NK-92 treated with Interleukin-12 subunit alpha and Interleukin-12 subunit beta, amount 100 ng/mL, for 24 hours (cell line): Measurements from ENCODE around the gene SLC16A5.

ENCODE experiments used
- DNase-seq: peaks from one replicate; lab custom pipeline; 2025; lab: John Stamatoyannopoulos, UW

SLC16A5 gene

DNA sequence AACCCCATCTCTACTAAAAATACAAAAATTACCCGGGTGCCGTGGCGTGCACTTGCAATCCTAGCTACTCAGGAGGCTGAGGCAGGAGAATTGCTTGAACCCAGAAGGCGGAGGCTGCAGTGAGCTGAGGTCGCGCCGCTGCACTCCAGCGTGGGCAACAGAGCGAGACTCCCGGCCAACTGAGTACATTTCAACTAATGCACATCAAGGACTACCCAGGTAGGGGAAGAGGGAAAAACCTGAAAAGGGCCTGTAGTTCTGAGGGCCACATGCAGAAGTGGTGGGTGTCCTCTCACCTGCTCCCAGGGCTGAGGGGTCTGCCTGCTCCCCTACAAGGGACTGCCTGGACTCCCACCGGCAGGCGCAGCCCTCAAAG lies 584 bp upstream of the SLC16A5 start:
- no peak for DNase-seq

DNA sequence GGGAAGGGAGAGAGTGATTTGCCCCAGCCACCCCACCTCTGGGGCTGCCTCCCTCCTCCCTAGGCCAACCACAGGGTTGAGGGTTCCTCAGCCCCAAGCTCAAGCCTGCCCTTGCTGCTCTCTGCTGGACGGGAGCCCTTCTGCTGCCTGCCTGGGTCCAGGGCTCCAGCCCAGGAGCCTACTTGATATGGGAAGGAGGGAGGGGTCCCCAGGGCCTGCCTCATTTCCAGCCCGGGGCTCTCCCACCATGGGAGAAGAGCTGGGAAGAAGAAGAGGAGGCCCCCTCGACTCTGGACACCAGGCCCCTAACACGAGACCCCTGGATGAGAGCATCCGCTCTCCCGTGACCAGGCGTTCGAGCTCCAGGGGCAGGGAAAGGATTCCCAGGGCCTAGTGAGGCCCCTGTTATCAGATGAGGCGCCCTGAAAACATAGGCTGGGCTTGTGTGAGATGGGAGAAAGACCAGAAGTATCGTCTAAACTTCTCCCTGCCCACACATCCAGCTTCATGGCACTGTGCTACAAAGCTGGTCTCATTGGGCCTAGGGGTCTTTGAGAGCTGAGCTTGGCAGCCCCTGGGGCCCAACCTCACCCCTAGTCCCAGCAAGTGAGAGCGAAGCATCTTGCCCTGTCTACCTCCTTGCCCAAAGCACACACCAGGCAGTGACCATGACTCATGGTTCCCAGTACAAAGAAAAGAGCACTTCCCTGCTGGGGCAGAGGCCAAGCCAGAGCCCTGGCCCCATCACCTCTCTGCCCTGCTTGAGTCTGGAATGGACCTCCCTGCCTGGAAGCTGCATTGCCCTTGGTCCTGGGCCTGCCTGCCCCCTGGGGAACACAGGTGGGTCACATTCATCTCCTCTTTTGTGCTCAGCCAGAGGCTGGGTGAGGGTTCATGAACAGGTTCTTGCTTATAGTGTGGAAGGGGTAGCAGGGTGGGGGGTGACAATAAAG lies 987 bp downstream of the SLC16A5 start:
- no peak for DNase-seq

DNA sequence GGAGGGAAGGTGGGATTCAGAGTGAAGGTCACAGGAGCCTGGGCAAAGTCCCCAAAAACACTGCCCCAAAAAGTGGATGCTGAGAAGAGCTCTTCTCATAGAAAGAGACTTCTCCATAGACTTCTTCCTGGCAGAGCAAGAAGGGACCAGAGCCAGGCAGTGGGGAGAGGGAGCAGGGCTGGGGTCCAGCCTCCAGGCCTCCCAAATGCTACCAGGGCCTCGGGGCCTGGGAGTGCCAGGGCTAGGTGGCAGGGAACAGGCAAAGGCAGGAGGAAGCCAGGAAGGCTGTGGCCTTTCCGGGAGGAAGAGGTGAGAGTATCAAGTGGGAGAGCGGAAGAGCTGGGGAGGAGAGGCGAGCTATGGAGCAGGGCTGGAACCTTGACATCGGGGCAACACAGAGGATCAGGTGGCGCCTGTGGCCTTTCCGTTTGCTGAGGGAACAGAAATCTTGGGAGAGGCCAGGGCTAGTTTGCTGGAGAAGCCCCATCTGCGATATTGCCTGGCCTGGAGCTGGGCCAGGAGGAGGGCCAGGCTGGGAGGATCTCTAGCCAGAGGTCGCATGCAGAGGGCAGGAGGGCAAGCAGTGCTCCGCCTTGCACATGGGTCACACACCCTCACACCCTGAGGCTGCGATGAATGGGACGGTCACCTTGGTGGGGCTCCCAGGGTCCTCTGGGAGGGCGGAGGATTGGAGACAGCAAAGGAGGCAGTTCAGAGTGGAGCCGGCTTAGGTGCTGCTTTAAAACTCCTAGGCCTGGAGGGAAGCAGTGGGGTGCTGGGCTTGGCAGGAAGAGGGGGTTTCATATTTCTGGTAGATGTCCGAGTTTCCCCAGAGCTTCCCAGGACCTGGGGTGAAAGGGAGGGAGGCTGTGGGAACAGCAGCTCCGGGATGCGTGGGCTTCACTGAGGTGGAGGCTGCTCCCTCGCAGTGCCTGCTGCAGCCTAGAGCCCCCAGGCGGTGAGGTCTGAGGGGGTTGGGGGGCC lies 3.4 kb downstream of the SLC16A5 start:
- no peak for DNase-seq

DNA sequence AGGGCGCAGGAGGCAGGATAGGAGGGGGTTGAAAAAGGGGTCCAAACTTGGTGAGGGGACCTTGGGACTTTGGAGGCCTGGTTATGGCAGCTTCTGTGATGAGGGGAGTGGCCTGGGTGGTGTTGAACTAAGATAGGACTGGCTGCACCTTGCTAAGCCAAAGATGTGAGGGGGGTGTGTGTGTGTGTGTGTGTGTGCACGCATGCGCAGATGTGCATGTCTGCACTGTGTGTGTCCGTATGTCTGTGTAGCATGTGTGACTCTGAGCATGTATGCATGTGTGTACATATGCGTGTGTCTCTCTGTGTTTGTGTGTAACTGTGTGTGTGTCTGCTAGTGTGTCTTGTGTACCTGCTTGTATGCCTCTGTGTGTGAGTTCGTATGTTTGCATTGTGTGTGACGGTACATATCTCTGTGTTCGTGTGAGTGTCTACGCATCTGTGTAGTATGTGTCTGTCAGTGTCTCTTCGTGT lies 4.1 kb downstream of the SLC16A5 start:
- no peak for DNase-seq

DNA sequence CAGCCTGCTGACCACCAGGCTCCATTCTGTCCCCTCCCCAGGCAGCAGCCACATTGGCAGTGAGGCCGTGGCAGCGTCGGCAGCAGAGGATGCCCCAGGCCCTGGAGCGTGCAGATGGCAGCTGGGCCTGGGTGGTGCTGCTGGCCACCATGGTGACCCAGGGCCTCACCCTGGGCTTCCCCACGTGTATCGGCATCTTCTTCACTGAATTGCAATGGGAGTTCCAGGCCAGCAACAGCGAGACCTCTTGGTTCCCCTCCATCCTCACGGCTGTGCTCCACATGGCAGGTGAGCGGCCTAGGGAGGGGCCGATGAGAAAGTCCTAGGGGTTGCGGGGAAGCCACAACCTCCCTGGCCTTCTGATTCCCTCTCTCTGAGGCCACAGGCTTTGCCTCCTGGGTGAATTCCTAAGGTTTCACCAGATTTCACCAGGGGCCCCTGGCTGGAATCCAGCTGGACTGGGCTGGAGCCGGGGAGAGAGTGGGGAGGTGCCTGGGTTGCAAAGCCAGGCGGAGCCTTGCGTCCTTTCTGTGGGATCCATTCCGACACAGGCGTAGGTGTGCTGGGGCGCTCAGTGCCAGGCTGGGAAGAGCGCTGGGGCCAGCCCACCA lies 5.9 kb downstream of the SLC16A5 start:
- DNase-seq = no peak

DNA sequence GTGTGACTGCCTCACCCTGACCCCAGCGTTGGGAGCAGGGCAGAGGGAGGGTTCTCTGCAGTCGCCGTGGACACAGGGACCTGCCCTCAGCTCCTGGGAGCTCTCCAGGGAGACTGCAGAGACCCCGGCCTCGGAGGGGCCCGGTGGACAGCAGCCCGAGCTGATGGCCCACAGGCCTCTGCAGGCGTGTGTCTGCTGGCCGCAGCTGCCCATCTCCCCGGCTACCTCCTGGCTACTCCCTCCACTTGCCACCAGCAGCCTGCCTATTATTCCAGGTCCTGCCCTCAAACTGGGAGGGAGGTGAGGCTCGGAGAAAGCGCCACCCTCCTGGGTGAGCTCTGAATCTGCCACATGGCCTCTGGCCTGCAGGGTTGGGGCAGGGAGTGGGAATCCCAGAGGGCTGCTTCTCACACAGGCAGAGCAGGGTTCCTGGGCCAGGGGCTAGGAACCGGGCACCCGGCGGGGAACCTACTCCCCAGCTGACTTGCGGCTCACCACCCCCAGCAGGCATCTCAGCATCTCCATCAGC lies 7.2 kb downstream of the SLC16A5 start:
- no peak for DNase-seq

DNA sequence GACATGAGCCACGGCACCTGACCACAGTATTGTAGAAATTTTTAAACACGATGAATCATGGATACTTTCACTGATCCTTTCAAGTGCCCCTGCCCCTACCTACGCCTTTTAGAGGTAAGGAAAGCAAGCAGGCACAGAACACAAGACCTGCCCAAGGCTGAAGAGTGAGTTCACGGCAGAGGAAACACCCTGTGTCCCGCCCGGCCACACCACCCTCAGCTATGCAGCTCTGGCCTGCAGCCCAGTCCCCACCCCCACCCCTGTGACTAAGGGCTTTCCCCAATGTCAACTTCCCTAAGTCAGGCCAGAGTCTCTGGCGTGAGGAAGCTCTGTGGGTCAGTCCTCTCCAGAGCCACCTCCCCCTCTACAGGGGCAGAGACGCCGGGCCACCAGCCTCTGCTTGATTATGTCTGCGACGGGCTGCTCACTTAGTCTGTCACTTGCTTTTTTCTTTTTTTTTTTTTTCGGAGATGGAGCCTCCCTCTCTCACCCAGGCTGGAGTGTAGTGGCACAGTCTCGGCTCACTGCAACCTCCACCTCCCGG lies 8.4 kb downstream of the SLC16A5 start:
- no peak for DNase-seq

DNA sequence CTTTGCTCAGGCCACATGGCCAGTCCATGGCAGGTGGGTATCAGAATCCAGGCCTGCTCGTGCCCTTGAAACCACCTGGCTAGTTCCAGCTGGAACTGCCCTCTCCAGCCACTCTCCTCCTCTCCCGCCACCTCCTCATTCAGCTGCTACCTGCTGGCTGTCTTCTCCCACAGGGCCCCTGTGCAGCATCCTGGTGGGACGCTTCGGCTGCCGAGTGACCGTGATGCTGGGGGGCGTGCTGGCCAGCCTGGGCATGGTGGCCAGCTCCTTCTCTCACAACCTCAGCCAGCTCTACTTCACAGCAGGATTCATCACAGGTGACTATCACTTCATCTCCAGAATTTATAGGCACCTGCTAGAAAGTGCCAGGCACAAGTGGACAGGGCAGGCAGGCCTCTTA lies 10.1 kb downstream of the SLC16A5 start:
- no peak for DNase-seq

DNA sequence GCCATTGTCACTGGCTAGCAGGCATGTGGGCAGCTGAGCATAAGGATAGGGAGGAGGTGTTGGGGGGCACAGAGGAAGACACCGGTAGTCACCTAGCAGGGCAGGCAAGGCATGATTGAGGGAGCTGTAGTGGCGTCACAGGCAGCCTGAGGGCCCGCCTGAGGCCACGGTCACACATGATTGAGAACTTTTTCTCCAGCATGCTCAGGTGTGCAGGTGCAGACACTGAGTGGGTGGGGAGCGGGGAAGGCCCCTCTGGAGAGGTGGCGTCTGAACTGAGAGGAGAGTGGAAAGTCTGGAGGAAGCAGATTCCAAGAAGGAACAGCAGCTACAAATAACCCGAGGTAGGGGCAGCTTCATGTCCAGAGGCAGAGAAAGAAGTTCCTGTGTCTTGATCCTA lies 11.1 kb downstream of the SLC16A5 start:
- DNase-seq = no peak

DNA sequence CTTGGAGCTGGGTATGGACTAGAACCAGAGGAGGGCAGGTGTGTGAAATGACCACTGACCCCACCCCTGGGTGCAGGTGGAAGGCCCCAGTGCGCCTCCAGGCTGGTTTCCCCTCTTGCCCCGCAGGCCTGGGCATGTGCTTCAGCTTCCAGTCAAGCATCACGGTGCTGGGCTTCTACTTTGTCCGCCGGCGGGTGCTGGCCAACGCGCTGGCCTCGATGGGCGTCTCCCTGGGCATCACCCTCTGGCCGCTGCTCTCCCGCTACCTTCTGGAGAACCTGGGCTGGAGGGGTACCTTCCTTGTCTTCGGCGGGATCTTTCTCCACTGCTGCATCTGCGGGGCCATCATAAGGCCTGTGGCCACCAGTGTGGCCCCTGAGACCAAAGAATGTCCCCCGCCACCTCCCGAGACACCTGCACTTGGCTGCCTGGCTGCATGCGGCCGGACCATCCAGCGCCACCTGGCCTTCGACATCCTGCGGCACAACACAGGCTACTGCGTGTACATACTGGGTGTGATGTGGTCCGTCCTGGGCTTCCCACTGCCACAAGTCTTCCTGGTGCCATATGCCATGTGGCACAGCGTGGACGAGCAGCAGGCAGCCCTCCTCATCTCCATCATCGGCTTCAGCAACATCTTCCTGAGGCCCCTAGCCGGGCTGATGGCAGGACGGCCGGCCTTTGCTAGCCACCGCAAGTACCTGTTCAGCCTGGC lies 12.3 kb downstream of the SLC16A5 start:
- no peak for DNase-seq

DNA sequence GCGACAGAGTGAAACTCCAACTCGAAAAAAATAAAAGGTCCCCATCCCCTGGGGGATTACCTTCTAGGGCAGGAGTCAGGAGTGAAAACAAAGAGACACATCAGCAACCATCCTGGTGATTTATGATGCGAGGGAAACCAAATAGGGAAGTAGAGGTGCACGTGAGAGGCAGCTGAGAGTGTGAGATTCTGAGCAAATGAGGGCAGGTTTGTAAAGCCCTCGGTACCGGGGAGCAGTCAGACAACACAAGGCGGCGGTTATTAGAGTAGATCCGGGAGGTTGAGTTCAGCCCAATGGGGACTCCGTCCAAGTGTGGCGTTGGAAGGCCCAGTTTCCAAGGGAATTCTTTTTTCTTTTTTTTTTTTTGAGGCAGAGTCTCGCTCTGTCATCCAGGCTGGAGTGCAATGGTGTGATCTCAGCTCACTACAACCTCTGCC lies 14.6 kb downstream of the SLC16A5 start:
- DNase-seq = no peak

DNA sequence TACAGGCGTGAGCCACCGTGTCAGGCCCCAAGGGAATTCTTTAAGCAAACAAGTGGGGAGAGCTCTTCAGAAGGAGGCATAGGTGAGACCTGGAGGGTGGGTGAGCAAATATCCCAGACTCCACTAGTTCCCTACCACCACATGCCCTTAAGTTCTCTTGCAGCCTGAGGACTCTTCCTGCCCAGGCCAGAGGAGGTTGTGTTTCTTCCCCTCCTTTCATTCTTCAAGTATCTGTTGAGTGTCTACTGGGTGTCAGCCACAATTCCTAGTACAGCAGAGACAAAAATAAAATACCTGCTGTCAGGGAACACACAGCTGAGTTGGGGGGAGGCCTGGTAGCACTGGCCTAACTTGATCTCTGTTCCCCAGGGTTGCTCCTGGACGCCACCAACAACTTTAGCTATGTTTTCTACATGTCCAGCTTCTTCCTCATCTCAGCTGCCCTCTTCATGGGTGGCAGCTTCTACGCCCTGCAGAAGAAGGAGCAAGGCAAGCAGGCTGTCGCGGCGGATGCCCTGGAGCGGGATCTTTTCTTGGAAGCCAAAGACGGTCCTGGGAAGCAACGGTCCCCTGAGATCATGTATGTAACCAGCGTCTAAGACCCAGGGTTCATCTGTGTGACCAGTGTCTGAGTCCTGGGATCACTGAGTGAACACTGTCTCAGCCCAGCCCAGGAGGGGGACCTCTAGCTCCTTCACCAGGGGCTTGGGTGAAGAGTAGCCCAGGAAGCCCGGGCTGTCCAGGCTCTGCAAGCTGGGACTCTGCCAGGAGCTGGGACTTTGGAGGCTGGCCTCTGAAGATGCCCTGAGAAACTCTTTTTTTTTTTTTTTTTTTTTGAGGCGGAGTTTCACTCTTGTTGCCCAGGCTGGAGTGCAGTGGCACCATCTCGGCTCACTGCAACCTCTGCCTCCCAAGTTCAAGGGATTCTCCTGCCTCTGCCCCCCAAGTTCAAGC lies 16.1 kb downstream of the SLC16A5 start:
- no peak for DNase-seq

DNA sequence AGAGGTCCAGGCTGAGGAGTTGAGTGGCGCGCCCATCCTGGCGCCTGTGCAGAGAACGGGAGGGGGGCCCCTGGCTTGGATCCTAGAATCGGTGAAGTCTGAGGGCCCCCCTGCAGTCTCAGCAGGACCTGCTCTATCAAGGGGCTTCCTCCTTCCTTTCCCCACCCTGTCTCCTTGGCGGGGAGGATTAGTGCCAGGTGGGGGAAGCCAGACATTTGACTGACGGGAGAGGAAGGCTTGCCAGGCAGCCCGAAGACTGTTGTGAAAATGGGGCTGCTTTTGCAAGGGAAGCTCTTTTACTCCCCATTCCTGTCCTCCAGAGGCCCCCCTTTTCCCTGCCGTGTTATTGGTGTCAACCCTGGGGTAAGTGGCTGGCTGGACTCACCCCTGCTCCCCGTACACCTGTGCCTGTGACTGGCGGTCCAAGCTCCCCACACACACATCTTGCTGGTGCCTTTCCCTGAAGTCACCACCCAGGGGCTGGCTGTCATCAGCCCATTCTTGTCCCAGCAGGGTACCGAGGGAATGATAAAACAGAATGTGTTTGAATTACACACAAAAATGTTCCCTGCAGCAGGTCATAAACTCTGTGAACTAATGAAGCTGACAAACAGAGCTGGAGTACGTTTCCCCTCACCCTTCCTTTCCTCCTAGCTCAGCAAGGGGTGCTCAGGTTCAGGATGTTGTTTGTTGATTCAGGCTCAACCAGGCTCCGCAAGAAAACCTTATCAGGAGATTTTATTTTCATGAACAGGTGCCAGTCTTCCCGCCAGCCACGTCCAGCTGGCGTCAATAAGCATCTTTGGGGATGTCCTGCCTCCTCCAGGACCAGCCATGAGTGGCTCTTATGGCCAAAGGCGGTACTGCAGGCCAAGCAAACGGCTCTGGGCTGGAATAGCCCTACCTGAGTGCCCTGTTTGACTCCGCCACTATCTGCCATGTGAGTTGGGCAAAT lies 17.6 kb downstream of the SLC16A5 start:
- DNase-seq = no peak

DNA sequence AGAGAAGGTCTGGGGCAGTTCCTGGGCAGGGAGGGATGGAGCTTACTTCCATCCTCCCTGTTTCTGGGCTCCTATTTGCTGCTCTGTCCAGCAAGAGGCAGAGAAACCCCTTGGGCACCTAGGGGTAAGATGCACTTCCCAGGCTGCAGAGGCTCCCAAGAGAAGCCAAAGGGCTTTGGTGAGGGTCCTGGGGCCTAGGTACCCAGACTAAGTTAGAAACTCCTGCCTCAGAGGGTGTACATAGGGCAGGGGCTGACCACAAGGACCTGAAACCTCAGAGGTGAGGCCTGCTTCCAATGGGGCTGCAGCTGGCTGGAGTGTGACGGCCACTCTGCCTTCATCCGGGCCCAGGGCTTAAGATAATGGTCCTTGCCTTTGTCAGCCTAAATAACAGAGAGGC lies 20.4 kb downstream of the SLC16A5 start:
- no peak for DNase-seq

DNA sequence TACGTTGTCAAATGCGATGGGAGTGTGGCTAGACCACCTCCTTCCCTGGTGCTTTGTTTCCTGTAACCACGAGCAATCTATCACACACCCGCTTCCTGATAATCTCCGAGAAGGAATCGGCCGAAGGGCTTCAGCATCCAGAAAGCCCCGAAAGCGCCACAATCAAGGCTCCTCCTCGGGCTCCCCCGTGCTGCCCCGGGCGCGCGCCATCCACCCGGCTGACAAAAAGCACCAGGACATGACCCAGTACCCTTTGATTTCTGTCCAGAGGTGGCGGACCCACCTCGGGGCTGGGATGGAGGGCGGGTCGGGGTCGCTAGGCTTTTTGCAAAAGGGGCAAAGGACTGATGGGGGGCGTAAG lies 21.3 kb downstream of the SLC16A5 start:
- no peak for DNase-seq

DNA sequence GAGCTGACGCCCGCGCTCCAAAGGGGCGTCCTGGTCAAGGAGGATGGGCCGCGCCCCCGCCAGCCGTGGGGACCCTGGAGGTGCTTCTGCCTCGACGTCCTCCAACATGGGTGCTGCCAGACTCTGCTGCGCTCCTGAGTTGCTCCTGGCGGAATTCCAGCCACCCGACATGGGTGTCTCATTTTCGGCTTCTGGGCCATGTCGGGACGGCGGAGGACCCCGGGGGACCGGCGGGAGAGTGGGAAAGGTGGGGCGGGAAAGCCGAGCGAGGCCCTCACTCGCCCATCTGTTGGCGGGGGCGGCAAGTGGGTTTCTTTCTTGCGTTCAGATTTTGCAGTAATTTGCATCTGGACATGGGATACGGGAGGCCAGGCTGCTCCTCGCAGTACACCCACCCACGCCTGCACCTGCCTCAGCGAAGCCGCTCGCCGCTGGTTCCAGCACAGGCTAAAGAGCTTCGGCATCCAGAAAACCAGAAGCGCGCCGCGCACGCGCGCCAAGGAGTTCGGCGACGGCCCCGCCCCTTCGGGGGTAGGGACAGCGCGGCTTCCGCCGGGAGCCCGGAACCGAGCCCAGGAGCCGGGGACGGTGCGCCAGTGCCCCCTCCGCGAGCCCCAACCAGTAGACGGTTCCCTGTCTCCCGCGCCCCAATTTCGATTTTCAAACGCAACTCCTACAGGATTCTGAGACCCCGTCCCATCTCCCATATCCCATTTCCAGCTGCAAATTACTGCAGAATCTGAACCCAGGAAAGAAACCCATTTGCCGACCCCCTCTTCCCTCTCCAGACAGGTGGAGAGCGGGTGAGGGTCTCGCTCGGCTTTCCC lies 21.9 kb downstream of the SLC16A5 start, which contains the start of gene ARMC7:
TSS of gene ARMC7 (plus strand) at position 563 of the 827 bp plus-strand sequence. CDS start 320 bp downstream, outside the sequence.
- peak; percentile 81 for DNase-seq

DNA sequence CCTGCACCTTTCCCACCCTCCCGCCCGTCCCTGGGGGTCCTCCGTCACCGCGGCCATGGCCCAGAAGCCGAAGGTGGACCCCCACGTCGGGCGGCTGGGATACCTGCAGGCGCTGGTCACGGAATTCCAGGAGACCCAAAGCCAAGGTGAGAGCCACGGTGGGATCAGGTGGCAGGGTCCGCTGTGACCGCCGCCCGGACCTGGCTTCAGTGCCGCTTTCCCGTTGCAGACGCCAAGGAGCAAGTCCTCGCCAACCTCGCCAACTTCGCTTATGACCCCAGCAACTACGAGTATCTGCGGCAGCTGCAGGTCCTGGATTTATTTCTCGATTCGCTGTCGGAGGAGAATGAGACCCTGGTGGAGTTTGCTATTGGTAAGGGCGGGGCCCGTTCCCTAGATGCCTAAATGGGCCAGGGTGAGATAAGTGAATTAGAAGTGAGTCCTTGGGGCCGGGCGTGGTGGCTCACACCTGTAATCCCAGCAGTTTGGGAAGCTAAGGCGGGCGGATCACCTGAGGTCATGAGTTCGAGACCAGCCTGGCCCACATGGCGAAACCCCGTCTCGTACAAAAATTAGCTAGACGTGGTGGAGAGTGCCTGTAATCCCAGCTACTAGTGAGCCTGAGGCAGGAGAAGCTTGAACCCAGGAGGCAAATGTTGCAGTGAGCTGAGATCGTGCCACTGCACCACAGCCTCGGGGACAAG lies 22.6 kb downstream of the SLC16A5 start:
- no peak for DNase-seq
